A549 (cell line): ENCODE measurements around the gene ZIC2. TPM values are rescaled to one million over a fixed set of nuclear protein-coding genes. Genes with fewer than 3 reads are reported as not detected.

Experiments used
- ATAC-seq, 2 experiments: fragments of 200-7000 bp in 1 of 2; fragments of >200 bp in 1 of 2; cut with Nextera tagmentation in 1 of 2; cut with Tn5 transposase in 1 of 2; 3 replicates each; pipeline versions ENCODE4 v1.8.0 to v1.9.1; 2018 to 2020; ENCODE audit warnings: mild to moderate bottlenecking in 1 of 2, moderate library complexity in 1 of 2
- CTCF ChIA-PET: fragments of 300-600 bp; sonication (Branson Sonifier 250); formaldehyde crosslinking; extraction: SDS; loops from one replicate; lab custom pipeline; 2021; ENCODE audit warnings: antibody characterized with exemption, inconsistent platforms; lab: Yijun Ruan, JAX
- POLR2A ChIA-PET: fragments of 350-600 bp; formaldehyde crosslinking; extraction: SDS; loops from one replicate; lab custom pipeline; 2021; ENCODE audit warnings: antibody characterized with exemption, inconsistent platforms; lab: Yijun Ruan, JAX
- DNase-seq, 2 experiments: peaks; one replicate each; pipeline versions ENCODE4 v3.0.0 to v3.0.0-alpha.2; 2011 to 2016; ENCODE audit warnings: low read depth in 1 of 2, low spot score in 1 of 2
- FAIRE-seq: peaks from 2 replicates; lab custom pipeline; 2011; peaks lifted over from hg19 to GRCh38; lab: Jason Lieb, UNC
- H3K27ac ChIP-seq, 2 experiments: fragments of >200 bp; sonication (Bioruptor Twin); formaldehyde crosslinking; 3 replicates each; pipeline ENCODE4 v1.5.1; 2016 to 2017
- H3K4me1 ChIP-seq: fragments of >200 bp; sonication (Bioruptor Twin); formaldehyde crosslinking; 3 replicates; pipeline ENCODE4 v1.6.1; 2016
- H3K4me2 ChIP-seq: fragments of >200 bp; sonication (Bioruptor Twin); formaldehyde crosslinking; 3 replicates; pipeline ENCODE4 v1.6.1; 2016
- H3K4me3 ChIP-seq: fragments of >200 bp; sonication (Bioruptor Twin); formaldehyde crosslinking; 3 replicates; pipeline ENCODE4 v1.5.1; 2016
- H3K9me3 ChIP-seq: fragments of >200 bp; sonication (Bioruptor Twin); formaldehyde crosslinking; 3 replicates; pipeline ENCODE4 v1.6.1; 2016
- BCL3 ChIP-seq: fragments of >200 bp; sonication (Bioruptor Twin); formaldehyde crosslinking; IDR thresholded peaks from 3 replicates; pipeline ENCODE4 v1.6.1; 2016
- CEBPB ChIP-seq, 2 experiments: fragments of >200 bp in 1 of 2; sonication (Bioruptor Twin) in 1 of 2; formaldehyde crosslinking in 1 of 2; IDR thresholded peaks; 2 replicates each; pipeline ENCODE4 v1.6.1; 2012 to 2016
- EHF ChIP-seq: fragments of 250-450 bp; sonication (Bioruptor Pico); IDR thresholded peaks from 2 replicates; pipeline ENCODE4 v1.5.0; 2020; ENCODE audit warnings: mild to moderate bottlenecking
- FOXS1 ChIP-seq: fragments of 250-450 bp; sonication (Bioruptor Pico); IDR thresholded peaks from 2 replicates; pipeline ENCODE4 v1.5.0; 2020; ENCODE audit warnings: mild to moderate bottlenecking, moderate library complexity
- HEYL ChIP-seq: fragments of 250-450 bp; sonication (Bioruptor Pico); IDR thresholded peaks from 2 replicates; pipeline ENCODE4 v1.8.0; 2021; ENCODE audit warnings: mild to moderate bottlenecking, moderate library complexity
- HMGXB4 ChIP-seq: fragments of 250-450 bp; sonication (Bioruptor Pico); IDR thresholded peaks from 2 replicates; pipeline ENCODE4 v1.5.0; 2021; ENCODE audit warnings: mild to moderate bottlenecking, moderate library complexity, borderline replicate concordance
- MAZ ChIP-seq: fragments of 150-350 bp; IDR thresholded peaks from 2 replicates; pipeline ENCODE4 v1.6.1; 2014; ENCODE audit warnings: antibody characterized with exemption, low read depth, low read length, borderline replicate concordance
- MYC ChIP-seq: IDR thresholded peaks from 2 replicates; pipeline ENCODE4 v1.6.1; 2012; ENCODE audit warnings: mild to moderate bottlenecking, inconsistent platforms, low read length, improper control_type of control experiment, borderline replicate concordance
- NR3C1 ChIP-seq: fragments of >200 bp; sonication (Bioruptor Twin); formaldehyde crosslinking; IDR thresholded peaks from 3 replicates; pipeline ENCODE4 v1.6.1; 2017
- POLR2AphosphoS2 ChIP-seq: conservative IDR thresholded peaks from 2 replicates; pipeline ENCODE4 v1.6.1; 2012; ENCODE audit warnings: low read length, improper control_type of control experiment, inconsistent platforms
- RAD21 ChIP-seq, 2 experiments: fragments of >200 bp in 1 of 2; sonication (Bioruptor Twin) in 1 of 2; formaldehyde crosslinking in 1 of 2; IDR thresholded peaks in 1 of 2; conservative IDR thresholded peaks in 1 of 2; 2 replicates in 1 of 2; 3 replicates in 1 of 2; pipeline ENCODE4 v1.6.1; 2012 to 2018; ENCODE audit warnings: inconsistent platforms in 1 of 2
- RCOR1 ChIP-seq: fragments of 150-350 bp; IDR thresholded peaks from 2 replicates; pipeline ENCODE4 v1.6.1; 2014; ENCODE audit warnings: antibody characterized with exemption, low read length, low read depth
- REST ChIP-seq: fragments of 200-600 bp; sonication (generic); IDR thresholded peaks from 2 replicates; pipeline ENCODE4 v1.6.1; 2016; ENCODE audit warnings: antibody characterized with exemption, mild to moderate bottlenecking, moderate library complexity
- RFX5 ChIP-seq: fragments of 450-650 bp; IDR thresholded peaks from 2 replicates; pipeline ENCODE4 v1.7.1; 2014; ENCODE audit warnings: antibody characterized with exemption, mild to moderate bottlenecking, moderate library complexity
- SREBF2 ChIP-seq: fragments of 450-650 bp; IDR thresholded peaks from 2 replicates; pipeline ENCODE4 v1.6.1; 2014; ENCODE audit warnings: mild to moderate bottlenecking, moderate library complexity
- TFCP2L1 ChIP-seq: fragments of 250-450 bp; sonication (Bioruptor Pico); IDR thresholded peaks from 2 replicates; pipeline ENCODE4 v1.5.0; 2021; ENCODE audit warnings: mild to moderate bottlenecking
- ZNF302 ChIP-seq: fragments of 250-450 bp; sonication (Bioruptor Pico); IDR thresholded peaks from 2 replicates; pipeline ENCODE4 v1.9.0; 2021; ENCODE audit warnings: inconsistent platforms, mild to moderate bottlenecking, moderate library complexity
- ZSCAN20 ChIP-seq: fragments of 250-450 bp; sonication (Bioruptor Pico); IDR thresholded peaks from 2 replicates; pipeline ENCODE4 v1.8.0; 2022; ENCODE audit warnings: mild to moderate bottlenecking, moderate library complexity
- WGBS: methylation state at CpG from one replicate; pipeline ENCODE4 v1.1.6; 2017; ENCODE audit errors: missing lambda C conversion rate; 5-methylcytosine and 5-hydroxymethylcytosine counted together
- polyA minus RNA-seq: library from RNA; depleted of rRNA, polyadenylated mRNA; stranded (reverse); fragments of >200 nt; gene quantifications from 2 replicates; pipeline ENCODE4 v1.2.3, GENCODE V29; 2011; rRNA and poly(A)+ RNA removed
- polyA plus RNA-seq, 4 experiments: library from polyadenylated mRNA; depleted of rRNA in 3 of 4; stranded (reverse); fragments of >200 nt; fragmentation: RNase III in 1 of 4; extraction: RNeasy Plus Mini Kit Qiagen cat#74134 plus additional on column Dnase treatment in 1 of 4; gene quantifications; 2 replicates in 3 of 4; 3 replicates in 1 of 4; pipeline ENCODE4 v1.2.3, GENCODE V29; 2011 to 2017

Gene ZIC2
- 2.1 and 3.0 TPM in 2 replicates for polyA plus RNA-seq (2011; rRNA removed)
- 3.6 and 5.0 TPM in 2 replicates for polyA plus RNA-seq (2012; cell fraction: cytosol; rRNA removed)
- polyA plus RNA-seq (2012; cell fraction: nucleus; rRNA removed) = 6.7 and 9.0 TPM in 2 replicates
- polyA plus RNA-seq (2017; fragmentation: RNase III; extraction: RNeasy Plus Mini Kit Qiagen cat#74134 plus additional on column Dnase treatment) = 7.9 to 10.3 TPM (median 9.2 TPM) in 3 replicates
- 2.6 and 4.0 TPM in 2 replicates for polyA minus RNA-seq

DNA sequence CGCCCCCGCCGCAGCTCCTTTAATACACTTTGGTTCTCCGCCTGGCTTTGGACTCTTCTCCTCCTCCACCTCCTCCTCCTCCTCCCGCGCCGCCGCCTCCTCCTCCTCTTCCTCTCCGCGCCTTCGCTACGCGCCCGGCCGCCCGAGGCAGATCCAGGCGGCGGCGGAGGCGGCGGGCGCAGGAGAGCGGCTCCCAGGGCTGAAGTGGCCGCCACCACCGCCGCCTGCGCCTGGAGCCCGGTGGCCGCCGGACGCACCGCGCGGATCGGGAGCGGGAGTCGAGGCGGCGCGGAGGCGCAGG is at the start of gene ZIC2:
ZIC2 (plus strand) TSS at position 50 of the 301 bp plus-strand sequence. CDS start 281 bp downstream, outside the sequence.
- Histone ChIP-seq H3K4me1 (peaks cover 7% of the 10 kb centered on the region; the same call in 2 of the 3 replicates), H3K27ac (peak within 1 kb of the TSS; percentile 84 to 97), H3K4me2 (peak within 1 kb of the TSS; percentile 92), H3K9me3 (no peaks in the 10 kb centered on the region), H3K4me3 (peak within 1 kb of the TSS; percentile 92)
- no peak for FAIRE-seq
- CTCF ChIA-PET = interaction anchor here (1.1 to 2.0 kb wide), 5 partner anchors 14 to 533 kb away, joined by 3 to 9 read pairs (median 4); no protein-coding TSS in a partner anchor
- peak in 1 of 2 experiments; percentile 26; a peak in 4 of 6 replicates for ATAC-seq
- POLR2A ChIA-PET = interaction anchor here (0.6 to 4.6 kb wide), 10 partner anchors 10 to 693 kb away, joined by 3 to 79 read pairs (median 7); partner anchors contain the start of genes PCCA, TMTC4 and ZIC5
- 0% methylated on average over 1 of the region's 41 CpGs for WGBS
- no peak for DNase-seq
- TF ChIP-seq TFCP2L1 (CRISPR knock-in tag) (no peak), RCOR1 (no peak), CEBPB (IDR thresholded peaks at IDR 0.05) (no peak), RAD21 (conservative IDR thresholded peaks at IDR 0.05 in 1 of 2, IDR thresholded peaks at IDR 0.05 in 1 of 2) (no peak), BCL3 (no peak), EHF (CRISPR knock-in tag) (no peak), SREBF2 (no peak), HEYL (CRISPR knock-in tag) (no peak), POLR2AphosphoS2 (no peak), NR3C1 (no peak), ZNF302 (CRISPR knock-in tag) (no peak)

DNA sequence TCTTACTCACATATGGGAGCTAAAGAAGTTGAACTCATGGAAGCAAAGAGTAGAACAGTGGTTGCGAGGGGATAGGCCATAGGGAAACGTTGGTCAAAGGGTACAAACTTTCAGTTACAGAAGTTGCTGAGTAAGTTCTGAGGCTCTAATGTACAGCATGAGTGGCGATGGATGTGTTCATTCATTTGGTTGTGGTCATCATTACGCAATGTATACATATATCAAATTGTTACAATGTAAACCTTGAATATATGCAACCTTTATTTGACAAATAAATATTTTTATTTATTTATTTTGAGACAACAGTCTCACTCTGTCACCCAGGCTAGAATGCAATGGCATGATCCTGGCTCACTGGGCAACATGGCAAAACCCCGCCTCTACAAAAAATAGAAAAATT is 48.7 kb upstream of the ZIC2 start:
- DNase-seq (no peak), FAIRE-seq (no peak), ATAC-seq (no peak)
- 71% methylated on average over 5 of the region's 5 CpGs for WGBS
- Histone ChIP-seq H3K9me3 (no peaks in the 10 kb centered on the region), H3K4me1 (no peaks in the 10 kb centered on the region), H3K4me3 (no peak overlapping the region), H3K27ac (no peak overlapping the region), H3K4me2 (no peak overlapping the region)
- ChIA-PET POLR2A (no interaction called here), CTCF (interaction anchor here (1.5 kb wide), 1 partner anchor 303 kb away, joined by 3 read pairs; no protein-coding TSS in a partner anchor)
- TF ChIP-seq MAZ (no peak), RFX5 (no peak), HMGXB4 (no peak), ZSCAN20 (no peak), MYC (no peak), TFCP2L1 (CRISPR knock-in tag) (no peak), FOXS1 (CRISPR knock-in tag) (no peak), REST (no peak)
